Inflammatory macrophage (primary cell): Measurements from ENCODE around the gene PHF20.
"Not testable (repeated sequence)": the region's sequence is repeated elsewhere in the genome, so short reads cannot be mapped to it uniquely, and the experiment has no call there.

ENCODE experiments used
- DNase-seq, 2 donors: peaks; one replicate each; pipeline ENCODE4 v3.0.0-alpha.2; 2020 to 2022

Gene PHF20

GRCh38 chr20:35739294-35740163 lies 32.3 kb upstream of the PHF20 start:
- DNase-seq, result peak; percentile 11 to 60

- peak; percentile 100 for DNase-seq
Observed at GRCh38 chr20:35741892-35742740, 29.7 kb upstream of the PHF20 start, which contains the start of gene RBM39. RBM39 (minus strand) TSS chr20:35742260; CDS start chr20:35740874, 1,386 bp downstream.

- DNase-seq, result peak; percentile 73 to 77
Observed at GRCh38 chr20:35742741-35743523, 28.9 kb upstream of the PHF20 start.

GRCh38 chr20:35743693-35744491 lies 27.9 kb upstream of the PHF20 start:
- DNase-seq, result peak; percentile 63 to 73

- DNase-seq, result not testable (repeated sequence)
Observed at GRCh38 chr20:35744492-35744841, 27.3 kb upstream of the PHF20 start.

- DNase-seq, result no peak
Observed at GRCh38 chr20:35750611-35751010, 21.2 kb upstream of the PHF20 start.

GRCh38 chr20:35756404-35756803 lies 15.4 kb upstream of the PHF20 start:
- DNase-seq, result no peak

GRCh38 chr20:35757098-35757705 lies 14.6 kb upstream of the PHF20 start:
- no peak for DNase-seq

- DNase-seq, result not testable (repeated sequence)
Observed at GRCh38 chr20:35761548-35761947, 10.3 kb upstream of the PHF20 start.

- no peak for DNase-seq
Observed at GRCh38 chr20:35762461-35762860, 9.4 kb upstream of the PHF20 start.

- DNase-seq, result not testable (repeated sequence)
Observed at GRCh38 chr20:35764936-35765335, 6.9 kb upstream of the PHF20 start.

- DNase-seq, result no peak
Observed at GRCh38 chr20:35766843-35767242, 5.0 kb upstream of the PHF20 start.

GRCh38 chr20:35767683-35768481 lies 3.9 kb upstream of the PHF20 start:
- peak; percentile 69 to 75 for DNase-seq

- peak; percentile 91 to 93 for DNase-seq
Observed at GRCh38 chr20:35768731-35769664, 2.8 kb upstream of the PHF20 start.

GRCh38 chr20:35771367-35771688 lies 487 bp upstream of the PHF20 start:
- DNase-seq, result no peak

- no peak for DNase-seq
Observed at GRCh38 chr20:35772563-35773058, 796 bp downstream of the PHF20 start.

GRCh38 chr20:35773154-35773751 lies 1.4 kb downstream of the PHF20 start:
- peak; percentile 68 to 79 for DNase-seq

GRCh38 chr20:35774391-35774790 lies 2.6 kb downstream of the PHF20 start:
- DNase-seq, result no peak
